GM21381 (cell line): ENCODE data around the gene CCNY.

Experiments
- ATAC-seq: cut with Tn5 transposase; IDR thresholded peaks from one replicate; pipeline ENCODE4 v1.9.1; 2021; ENCODE audit warnings: mild to moderate bottlenecking, moderate library complexity; ENCODE audit not compliant: unreplicated experiment

CCNY gene

DNA sequence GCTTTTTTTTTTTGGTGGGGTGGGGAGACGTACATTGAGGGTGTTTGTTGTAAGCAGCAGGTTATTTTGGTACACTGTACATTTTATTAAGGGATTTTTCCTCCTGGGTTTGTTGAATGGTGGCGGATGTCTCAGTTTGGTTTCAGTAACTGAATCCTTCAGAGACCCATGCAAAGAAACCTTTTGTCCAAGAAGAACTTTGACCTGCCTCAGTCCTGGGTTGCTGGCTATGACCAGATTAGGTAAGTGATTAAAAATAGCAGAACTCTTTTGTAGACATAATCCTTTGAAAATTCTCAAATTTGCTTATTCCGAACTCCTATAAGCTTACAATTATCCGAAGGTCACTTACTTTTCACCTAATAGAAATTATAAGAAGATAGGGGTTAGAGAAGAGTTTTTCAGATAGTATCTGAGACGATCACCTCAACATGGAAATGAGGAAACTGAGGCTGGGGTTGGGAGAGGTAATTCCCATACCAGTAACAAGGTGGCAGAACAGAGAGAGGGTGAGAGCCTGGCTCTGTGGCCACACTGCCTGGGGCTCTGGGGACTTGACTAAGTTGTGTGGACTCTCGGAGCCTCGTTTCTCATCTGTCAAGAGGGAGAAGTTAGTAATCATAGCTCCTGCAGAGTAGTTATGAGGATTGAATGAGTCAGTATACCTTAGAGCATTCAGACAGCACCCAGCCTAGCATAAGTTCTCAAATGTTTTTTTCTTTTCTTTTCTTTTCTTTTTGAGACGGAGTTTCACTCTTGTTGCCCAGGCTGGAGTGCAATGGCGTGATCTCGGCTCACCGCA, 87.4 kb downstream of the CCNY start:
- no peak for ATAC-seq

DNA sequence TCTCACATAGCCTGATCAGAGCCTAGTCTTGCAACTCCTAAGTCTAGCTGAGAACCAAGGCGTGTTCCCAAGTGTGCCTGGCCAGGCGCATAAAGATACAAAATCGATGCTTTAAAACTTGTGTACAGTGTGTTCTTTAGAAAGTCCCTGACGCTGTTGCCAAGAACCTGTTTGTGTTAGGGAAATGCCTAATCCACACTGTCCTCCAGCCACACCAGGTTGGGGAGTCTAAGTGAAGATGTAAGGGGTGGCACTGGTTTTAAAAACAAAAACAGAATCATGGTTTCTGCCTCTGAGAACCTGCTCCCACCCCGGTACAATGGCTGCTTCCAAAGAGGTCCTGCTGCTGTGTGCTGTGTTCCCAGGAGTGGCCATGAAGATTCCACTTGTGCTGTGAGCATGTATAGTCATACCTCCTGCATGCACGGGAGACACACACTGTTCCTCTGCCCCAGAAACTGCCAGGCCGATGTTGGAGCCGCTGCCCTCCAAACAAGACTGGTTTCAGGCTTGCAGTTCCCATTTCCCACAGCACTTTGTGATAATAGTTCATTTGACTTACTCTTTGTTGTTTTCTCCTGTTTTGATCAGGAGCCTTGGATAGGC, 88.5 kb downstream of the CCNY start:
- no peak for ATAC-seq

DNA sequence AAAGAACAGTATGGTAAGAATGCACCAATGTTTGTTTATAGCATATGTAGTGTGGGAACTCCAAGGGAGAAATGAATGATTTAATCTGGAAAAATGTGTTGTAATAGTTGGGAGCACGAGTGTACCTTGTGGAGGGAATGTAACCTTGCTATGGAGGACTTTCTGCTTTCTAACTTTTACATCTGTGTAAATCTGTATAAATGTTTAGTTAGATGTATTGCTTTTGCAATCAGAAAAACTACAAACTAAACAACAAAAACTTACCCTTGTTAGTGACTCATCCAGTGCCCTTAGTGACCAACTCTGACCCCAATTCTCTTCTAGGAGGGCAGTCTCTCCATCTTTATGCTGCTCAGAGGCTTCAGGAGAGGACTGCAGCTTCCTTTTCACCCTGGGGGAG, 89.3 kb downstream of the CCNY start:
- no peak for ATAC-seq

DNA sequence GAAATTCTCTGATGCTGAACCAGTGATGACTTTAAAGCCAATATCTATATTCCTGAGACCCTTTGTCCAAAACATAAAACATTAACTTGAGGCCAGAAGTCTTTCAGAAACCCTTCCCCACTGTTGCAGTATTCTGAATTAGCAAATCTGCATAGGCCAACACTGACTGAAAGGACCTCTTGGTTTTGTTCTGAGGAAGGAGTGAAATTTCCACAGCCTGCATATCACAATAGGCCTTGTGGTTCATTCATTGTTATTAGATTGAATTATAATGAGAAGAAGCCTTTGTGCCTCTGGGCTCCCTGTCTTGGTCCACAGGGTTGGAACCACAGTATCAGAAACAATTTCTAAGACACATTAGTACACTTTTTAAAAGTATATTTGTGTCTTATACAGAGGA, 90.3 kb downstream of the CCNY start:
- ATAC-seq: no peak

GRCh38 chr10:35427543-35427942, 91.2 kb downstream of the CCNY start:
- no peak for ATAC-seq

- no peak for ATAC-seq
Observed at GRCh38 chr10:35428521-35428920, 92.2 kb downstream of the CCNY start.

GRCh38 chr10:35432781-35433338, 96.6 kb downstream of the CCNY start:
- no peak for ATAC-seq

DNA sequence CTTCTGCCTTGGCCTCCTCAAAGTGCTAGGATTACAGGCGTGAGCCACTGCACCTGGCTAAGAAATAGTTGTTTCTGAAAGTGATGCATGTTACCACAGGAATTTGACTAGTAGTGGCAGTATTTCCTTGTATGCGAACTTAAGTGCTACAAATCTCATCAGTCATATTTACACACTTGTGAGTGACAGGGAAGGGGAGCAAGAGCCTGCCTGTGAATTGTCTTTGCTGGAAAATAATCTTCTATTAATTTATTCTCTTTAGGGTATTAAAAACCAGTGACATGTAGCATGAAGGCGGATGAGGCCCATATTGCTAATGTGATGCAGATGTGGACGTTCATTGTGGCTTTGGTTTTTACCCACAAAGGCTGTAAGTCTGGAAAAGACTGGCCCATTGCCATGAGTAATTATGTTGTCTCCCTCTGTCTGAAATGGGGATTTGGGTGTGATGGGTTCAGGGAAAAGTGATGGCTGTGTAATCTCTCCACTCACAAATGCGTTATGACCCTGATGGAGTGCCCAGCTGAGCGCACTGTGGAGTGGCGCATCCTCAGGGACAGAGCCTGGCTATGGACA, 97.6 kb downstream of the CCNY start:
- ATAC-seq: no peak

- ATAC-seq: no peak
Observed at GRCh38 chr10:35434533-35434932, 98.2 kb downstream of the CCNY start.

DNA sequence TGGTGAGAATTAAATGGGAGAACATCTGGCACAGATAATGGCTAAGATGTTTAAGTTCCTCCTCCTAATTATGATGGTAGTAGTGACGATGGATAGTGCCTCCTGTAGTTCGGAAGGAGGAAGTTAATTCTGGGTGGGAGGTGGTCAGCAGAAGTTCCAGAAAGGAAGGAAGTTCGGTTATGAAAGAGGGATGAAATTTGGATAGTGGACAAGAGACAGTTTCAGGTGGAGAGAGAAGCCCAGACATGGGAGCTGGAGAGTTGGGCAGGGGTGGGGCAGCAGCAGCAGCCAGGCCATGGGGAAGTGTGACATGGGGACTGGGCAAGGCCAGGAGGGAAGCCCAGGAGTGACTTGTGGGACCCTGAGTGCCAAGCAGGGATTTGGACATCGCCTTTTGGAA, 99.5 kb downstream of the CCNY start:
- ATAC-seq: no peak

DNA sequence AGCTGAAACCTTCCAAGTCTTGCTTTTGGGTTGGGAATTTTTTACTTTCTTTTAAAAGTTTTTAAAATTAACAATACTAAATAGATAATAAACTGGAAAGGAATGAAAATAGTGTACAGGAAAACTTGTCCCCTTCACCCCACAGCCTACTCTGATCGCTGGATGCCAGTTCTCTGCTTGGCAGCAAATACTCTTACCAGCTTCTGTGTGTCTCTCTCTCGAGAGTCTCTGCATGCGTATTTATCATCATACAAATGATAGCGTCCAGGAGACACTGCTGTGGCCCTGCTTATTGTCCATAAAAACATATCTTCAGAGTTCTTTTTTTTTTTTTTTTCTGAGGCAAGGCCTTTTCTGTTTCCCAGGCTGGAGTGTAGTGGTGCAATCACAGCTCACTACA, 101.5 kb downstream of the CCNY start:
- no peak for ATAC-seq

DNA sequence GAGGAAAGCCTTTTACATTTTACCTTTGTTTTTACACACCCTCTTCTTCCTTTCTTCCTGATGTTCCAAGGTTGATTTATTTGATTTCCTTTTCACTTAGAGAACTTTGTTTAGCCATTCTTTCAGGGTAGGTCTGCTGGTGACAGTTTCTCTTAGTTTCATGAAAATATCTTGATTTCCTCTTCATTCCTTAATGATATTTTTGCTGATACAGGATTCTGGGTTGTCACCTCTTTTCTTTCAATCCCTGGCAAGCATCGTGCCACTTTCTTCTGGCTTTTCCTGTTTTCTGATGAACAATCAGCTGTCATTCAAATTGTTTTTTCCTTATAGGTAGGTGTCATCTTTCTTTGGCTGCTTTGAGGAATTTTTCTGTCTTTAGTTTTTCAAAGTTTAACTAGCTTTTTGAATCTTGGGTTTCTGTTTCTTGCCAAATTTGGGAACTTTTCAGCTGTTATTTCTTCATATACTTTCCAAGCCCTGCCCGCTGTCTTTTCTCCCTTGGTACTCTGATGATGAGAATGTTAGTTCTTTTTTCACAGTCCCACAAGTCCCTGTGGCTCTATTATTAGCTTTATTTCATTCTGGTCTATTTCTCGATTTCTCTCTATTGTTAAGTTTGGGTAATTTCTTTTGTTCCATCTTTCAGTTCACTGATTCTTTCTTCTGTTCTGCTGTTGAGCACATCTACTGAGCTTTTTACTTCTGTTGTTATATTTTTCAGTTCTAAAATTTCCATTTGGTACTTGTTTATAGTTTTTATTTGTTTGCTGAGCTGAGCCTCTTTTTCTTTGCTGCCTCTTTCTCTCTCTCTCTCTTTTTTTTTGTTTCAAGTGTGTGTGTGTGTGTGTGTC, 102.6 kb downstream of the CCNY start:
- no peak for ATAC-seq

DNA sequence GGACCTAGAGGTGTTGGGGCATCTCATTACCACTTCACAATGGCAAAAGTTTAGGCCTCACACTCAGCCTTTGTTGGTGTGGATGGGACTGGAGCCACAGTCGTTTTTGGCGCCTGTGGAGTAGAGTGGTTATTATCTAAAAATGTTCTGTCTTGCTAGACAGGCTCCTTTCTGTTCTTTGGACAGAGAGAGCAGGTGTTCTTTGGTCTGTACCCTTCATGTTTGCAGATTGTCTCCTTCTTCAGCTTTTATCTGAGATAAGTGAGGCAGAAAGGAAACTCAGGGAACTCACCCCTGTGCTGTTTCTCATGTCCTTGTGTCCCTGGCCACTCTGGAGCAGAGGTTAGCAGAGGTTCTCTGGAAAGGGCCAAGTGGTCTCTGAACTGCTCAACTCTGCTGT, 103.7 kb downstream of the CCNY start:
- ATAC-seq: no peak

- no peak for ATAC-seq
Observed at GRCh38 chr10:35442028-35442427, 105.7 kb downstream of the CCNY start.

- ATAC-seq: no peak
Observed at GRCh38 chr10:35442592-35442991, 106.3 kb downstream of the CCNY start.

GRCh38 chr10:35443858-35444257, 107.5 kb downstream of the CCNY start:
- no peak for ATAC-seq

- ATAC-seq: no peak
Observed at GRCh38 chr10:35445150-35445884, 109.0 kb downstream of the CCNY start.

DNA sequence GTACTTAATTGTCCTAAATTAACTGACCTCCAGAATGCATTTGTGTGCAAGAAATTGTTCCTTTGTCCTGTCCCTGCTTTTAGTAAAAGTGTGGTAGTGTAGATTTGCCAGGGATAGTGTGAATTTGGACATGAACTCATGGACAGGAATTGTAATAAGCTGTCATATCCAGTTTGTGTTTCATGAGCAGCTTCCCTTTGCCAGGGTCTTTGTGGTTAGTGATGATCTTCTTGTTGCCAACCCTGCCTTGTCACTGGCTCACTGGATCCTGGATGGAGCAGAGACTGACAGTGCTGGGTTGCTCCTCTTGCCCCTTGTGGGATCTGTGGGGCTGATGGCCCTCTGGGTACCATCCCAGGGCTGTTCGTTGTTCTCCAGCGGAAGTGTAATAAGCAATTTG, 110.1 kb downstream of the CCNY start:
- ATAC-seq: no peak

DNA sequence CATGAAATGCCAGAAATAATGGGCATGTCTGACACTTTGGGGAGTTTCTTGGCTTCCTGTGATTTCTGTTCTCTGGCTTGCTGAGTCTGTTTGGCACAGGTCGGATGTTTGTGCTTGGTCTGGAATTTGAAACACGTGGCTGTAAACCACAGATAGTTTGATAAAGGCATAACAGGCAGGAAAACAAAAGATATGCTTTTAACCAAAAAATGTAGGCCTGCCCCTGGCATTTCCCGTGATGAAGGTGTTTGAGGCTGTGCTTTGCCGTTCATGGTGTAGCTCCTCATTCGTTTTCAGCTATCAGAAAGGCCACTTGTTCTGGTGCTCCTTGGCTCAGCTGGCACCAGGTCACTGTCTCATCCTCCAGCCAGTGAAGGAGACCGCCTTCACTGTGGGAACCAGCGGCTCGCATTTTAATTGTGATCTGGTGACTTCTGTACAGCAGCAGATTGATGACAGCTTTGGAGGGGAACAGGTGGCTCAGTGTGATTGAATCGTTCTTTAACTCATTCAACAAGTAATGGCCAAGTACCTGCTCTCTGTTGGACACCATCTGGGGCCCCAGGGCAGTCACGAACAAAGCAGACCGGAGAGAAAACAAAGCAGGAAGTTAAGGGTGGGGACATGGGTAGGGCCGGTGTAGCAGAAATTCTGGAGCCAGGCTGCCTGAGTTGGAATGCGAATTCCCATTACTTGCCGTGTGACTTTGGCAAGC, 111.5 kb downstream of the CCNY start:
- ATAC-seq: no peak
